Breast epithelium (tissue), 4 donors: ENCODE data around the gene ROBO2. TPM values are rescaled to one million over a fixed set of nuclear protein-coding genes. Genes with fewer than 3 reads are reported as not detected.

Experiments used
- DNase-seq, 2 donors: peaks; one replicate each; pipeline ENCODE4 v3.0.0-alpha.2; 2019; ENCODE audit warnings: low spot score in 2 of 2
- H3K27ac ChIP-seq, 2 donors: fragments of 200-600 bp; sonication (generic) in 1 of 2; one replicate each; pipeline ENCODE4 v1.5.1; 2016 to 2019; ENCODE audit warnings: mild to moderate bottlenecking in 1 of 2
- H3K27me3 ChIP-seq, 2 donors: fragments of 200-600 bp; sonication (generic) in 1 of 2; one replicate each; pipeline versions ENCODE4 v1.5.1 to v1.6.0; 2017 to 2019; ENCODE audit warnings: control low read depth in 1 of 2, mild to moderate bottlenecking in 1 of 2
- H3K36me3 ChIP-seq: fragments of 200-600 bp; one replicate; pipeline ENCODE4 v1.5.1; 2019
- H3K4me1 ChIP-seq, 2 donors: fragments of 200-600 bp; sonication (generic); one replicate each; pipeline ENCODE4 v1.5.1; 2016 to 2019; ENCODE audit warnings: control low read depth in 1 of 2
- H3K4me3 ChIP-seq, 3 donors: fragments of 200-600 bp; sonication (generic); 1 replicate in 2 of 3; 2 replicates in 1 of 3; pipeline ENCODE4 v1.5.1; 2016 to 2019; ENCODE audit warnings: mild to moderate bottlenecking in 3 of 3, moderate library complexity in 2 of 3
- H3K9me3 ChIP-seq, 2 donors: fragments of 200-600 bp; sonication (generic) in 1 of 2; one replicate each; pipeline ENCODE4 v1.5.1; 2016 to 2019; ENCODE audit warnings: control low read depth in 1 of 2
- POLR2A ChIP-seq: fragments of 450-650 bp; IDR thresholded peaks from one replicate; pipeline ENCODE4 v1.6.1; 2016; ENCODE audit warnings: antibody characterized with exemption, mild to moderate bottlenecking, moderate library complexity
- POLR2AphosphoS5 ChIP-seq, 3 donors: sonication (generic); formaldehyde crosslinking; IDR thresholded peaks; one replicate each; pipeline ENCODE4 v1.6.1; 2017; ENCODE audit warnings: antibody characterized with exemption in 3 of 3
- intact Hi-C: fragments of 100-400 bp; cut with DNase I; formaldehyde crosslinking; loops from one replicate; pipeline ENCODE4 v1.15.1; 2023; ENCODE audit warnings: low total_unique reads
- total RNA-seq, 3 donors: library from RNA; depleted of rRNA; stranded (reverse); fragments of >200 nt; gene quantifications; one replicate each; pipeline ENCODE4 v1.1.0, GENCODE V29; 2016
- TF ChIP-seq, protein P1 (sequence below), 3 donors: fragments of 450-650 bp; IDR thresholded peaks; one replicate each; pipeline ENCODE4 v1.5.1; 2016 to 2017; ENCODE audit warnings: antibody characterized with exemption in 3 of 3, mild to moderate bottlenecking in 3 of 3, moderate library complexity in 3 of 3

The ROBO2 gene
- total RNA-seq, 3 donors from 2014 or later: 0.98 to 1.4 (median 1.3) TPM

DNA sequence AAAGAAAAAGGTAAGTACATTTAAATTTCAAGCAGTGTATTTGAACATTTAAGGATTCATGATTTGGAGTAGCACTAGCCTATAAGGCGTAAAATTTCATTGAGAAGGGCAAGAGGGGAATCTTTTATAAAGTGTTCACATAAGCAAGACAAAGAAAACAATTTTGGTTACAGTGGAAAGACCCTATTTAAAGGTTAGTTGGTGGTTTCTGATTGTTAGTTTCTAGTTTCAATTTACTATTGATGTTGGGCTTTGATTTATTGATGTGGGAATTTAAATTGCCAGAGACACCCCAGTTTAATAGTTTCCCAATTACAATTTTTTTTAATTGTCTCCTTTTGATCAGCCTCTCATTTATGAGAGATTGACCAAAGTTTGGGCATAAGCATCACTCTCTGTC lies 19.5 kb downstream of the ROBO2 start:
- Histone ChIP-seq H3K27me3 (no peaks in the 10 kb centered on the region), H3K27ac (no peak overlapping the region), H3K4me1 (no peaks in the 10 kb centered on the region), H3K36me3 (no peaks in the 10 kb centered on the region), H3K9me3 (peaks cover 6 to 9% of the 10 kb centered on the region in 2 donors), H3K4me3 (no peak overlapping the region)
- DNase-seq: no peak
- intact Hi-C loops: no loop called here
- TF ChIP-seq, protein P1, sequence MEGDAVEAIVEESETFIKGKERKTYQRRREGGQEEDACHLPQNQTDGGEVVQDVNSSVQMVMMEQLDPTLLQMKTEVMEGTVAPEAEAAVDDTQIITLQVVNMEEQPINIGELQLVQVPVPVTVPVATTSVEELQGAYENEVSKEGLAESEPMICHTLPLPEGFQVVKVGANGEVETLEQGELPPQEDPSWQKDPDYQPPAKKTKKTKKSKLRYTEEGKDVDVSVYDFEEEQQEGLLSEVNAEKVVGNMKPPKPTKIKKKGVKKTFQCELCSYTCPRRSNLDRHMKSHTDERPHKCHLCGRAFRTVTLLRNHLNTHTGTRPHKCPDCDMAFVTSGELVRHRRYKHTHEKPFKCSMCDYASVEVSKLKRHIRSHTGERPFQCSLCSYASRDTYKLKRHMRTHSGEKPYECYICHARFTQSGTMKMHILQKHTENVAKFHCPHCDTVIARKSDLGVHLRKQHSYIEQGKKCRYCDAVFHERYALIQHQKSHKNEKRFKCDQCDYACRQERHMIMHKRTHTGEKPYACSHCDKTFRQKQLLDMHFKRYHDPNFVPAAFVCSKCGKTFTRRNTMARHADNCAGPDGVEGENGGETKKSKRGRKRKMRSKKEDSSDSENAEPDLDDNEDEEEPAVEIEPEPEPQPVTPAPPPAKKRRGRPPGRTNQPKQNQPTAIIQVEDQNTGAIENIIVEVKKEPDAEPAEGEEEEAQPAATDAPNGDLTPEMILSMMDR (IDR thresholded peaks at IDR 0.05): no peak
- no peak for TF ChIP-seq POLR2AphosphoS5 (IDR thresholded peaks at IDR 0.05)
- no peak for TF ChIP-seq POLR2A

DNA sequence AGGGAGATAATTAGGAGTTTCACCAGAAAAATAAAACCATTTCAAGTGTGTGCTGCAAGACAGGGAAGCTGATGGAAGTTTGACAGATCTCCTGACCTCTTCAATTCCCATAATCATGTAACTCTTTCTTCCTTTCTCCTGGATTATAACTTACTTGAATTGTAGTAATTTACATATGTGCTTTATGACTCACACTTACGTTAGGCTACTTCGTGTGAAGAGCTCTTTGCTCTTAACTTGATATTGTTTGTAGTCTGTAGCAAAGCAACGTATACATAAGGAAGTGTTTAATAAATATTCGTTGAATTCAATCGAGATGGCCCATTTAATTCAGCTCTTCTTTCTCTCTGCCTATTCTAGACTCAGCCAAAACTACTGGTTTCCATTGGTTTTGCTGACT lies 23.5 kb downstream of the ROBO2 start:
- Histone ChIP-seq H3K4me3 (no peak overlapping the region), H3K27me3 (no peaks in the 10 kb centered on the region), H3K9me3 (peaks cover 6 to 9% of the 10 kb centered on the region in 2 donors), H3K36me3 (no peaks in the 10 kb centered on the region), H3K4me1 (no peaks in the 10 kb centered on the region), H3K27ac (no peak overlapping the region)
- intact Hi-C loops: no loop called here
- no peak for DNase-seq
- TF ChIP-seq POLR2A: no peak
- no peak for TF ChIP-seq POLR2AphosphoS5 (IDR thresholded peaks at IDR 0.05)

DNA sequence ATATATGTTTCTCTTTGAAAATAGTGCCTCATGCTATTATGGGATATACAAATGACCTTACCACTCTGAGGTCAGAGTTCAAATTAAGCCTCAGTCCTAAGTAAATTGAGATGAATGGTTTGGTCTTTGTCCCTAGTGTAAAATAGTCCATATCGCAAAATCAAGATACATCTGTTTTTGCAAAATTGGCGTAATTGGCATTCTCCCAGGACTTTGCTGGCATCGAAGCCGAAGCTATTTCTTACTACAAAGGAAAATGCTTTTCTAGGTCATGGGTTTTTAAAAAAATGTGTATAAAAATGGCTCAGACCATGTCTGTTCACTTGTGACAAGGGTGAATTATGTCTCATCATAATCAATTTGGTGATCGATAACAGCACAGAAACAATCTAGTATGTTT lies 25.9 kb downstream of the ROBO2 start:
- intact Hi-C loops: no loop called here
- Histone ChIP-seq H3K4me1 (no peaks in the 10 kb centered on the region), H3K27ac (no peak overlapping the region), H3K9me3 (peaks cover 6 to 9% of the 10 kb centered on the region in 2 donors), H3K27me3 (no peaks in the 10 kb centered on the region), H3K4me3 (no peak overlapping the region), H3K36me3 (no peaks in the 10 kb centered on the region)
- DNase-seq: no peak
- TF ChIP-seq, protein P1 (IDR thresholded peaks at IDR 0.05): no peak
- TF ChIP-seq POLR2A (no peak), POLR2AphosphoS5 (IDR thresholded peaks at IDR 0.05) (no peak)

DNA sequence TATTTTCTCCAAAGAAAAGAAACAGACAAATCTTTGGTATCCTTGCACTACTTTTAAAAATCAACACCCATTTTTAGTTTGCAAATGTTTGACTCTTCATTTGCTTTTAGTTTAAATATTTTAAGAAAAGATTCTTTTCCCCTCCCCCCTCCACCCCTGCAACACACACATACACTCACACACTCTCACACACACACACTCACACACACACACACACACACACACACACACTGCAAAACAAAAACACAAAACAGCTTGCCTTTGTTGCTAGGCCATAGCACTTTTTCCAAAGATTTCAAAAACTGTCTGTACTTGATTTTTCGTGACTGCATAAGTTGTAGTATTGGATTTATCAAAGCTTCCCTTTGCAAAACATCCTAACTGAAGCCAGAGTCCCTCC lies 26.9 kb downstream of the ROBO2 start:
- Histone ChIP-seq H3K4me3 (no peak overlapping the region), H3K4me1 (no peaks in the 10 kb centered on the region), H3K27ac (no peak overlapping the region), H3K27me3 (no peaks in the 10 kb centered on the region), H3K36me3 (no peaks in the 10 kb centered on the region), H3K9me3 (peaks cover 6 to 9% of the 10 kb centered on the region in 2 donors)
- intact Hi-C loops: no loop called here
- no peak for DNase-seq
- TF ChIP-seq POLR2AphosphoS5 (IDR thresholded peaks at IDR 0.05): no peak
- TF ChIP-seq, protein P1 (IDR thresholded peaks at IDR 0.05): no peak

DNA sequence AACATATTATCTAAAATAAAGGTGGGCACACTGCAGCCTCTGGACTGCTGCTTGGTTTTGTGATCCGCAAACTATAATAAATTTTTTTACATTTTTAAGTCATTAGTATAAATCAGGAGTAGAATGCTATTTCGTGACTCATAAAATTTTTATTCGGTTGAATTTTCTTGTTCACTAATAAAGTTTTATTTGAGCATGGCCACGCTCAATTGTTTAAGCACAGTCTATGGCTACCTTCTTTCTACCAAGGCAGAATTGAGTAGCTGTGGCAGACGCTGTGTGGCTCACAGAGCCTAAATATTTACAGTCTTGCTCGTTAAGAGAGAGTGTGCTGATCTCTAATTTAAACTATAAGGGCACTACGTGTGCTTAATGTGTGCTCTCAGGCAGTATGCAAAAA lies 28.9 kb downstream of the ROBO2 start:
- no peak for DNase-seq
- Histone ChIP-seq H3K27me3 (no peaks in the 10 kb centered on the region), H3K4me1 (no peaks in the 10 kb centered on the region), H3K9me3 (no peaks in the 10 kb centered on the region), H3K36me3 (no peaks in the 10 kb centered on the region), H3K27ac (no peak overlapping the region), H3K4me3 (no peak overlapping the region)
- intact Hi-C loops: no loop called here
- TF ChIP-seq POLR2AphosphoS5 (IDR thresholded peaks at IDR 0.05): no peak
- TF ChIP-seq POLR2A: no peak
- TF ChIP-seq, protein P1 (IDR thresholded peaks at IDR 0.05): no peak

DNA sequence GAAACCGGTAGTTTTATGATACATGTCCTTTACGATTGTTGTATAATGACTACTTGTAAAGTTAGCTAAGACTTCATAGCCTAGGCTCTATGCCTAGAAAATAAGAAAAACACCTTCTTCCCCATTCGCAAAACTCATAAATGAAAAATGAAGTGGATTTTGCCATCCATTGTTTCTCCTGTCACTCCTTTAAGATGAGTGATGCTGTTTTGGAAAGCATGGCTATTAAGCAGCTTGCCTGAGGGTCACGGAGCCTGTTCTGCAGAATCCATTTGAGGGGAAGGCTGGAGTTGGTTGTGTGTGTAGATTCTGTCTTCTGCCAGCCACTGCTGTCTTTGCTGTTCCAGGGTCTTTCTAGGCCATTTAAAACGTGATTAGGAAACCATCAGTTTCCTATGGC lies 31.5 kb downstream of the ROBO2 start:
- TF ChIP-seq POLR2AphosphoS5 (IDR thresholded peaks at IDR 0.05) (no peak), POLR2A (no peak)
- TF ChIP-seq, protein P1 (IDR thresholded peaks at IDR 0.05): no peak
- Histone ChIP-seq H3K27ac (no peak overlapping the region), H3K27me3 (no peaks in the 10 kb centered on the region), H3K4me1 (no peaks in the 10 kb centered on the region), H3K36me3 (no peaks in the 10 kb centered on the region), H3K9me3 (no peaks in the 10 kb centered on the region), H3K4me3 (no peak overlapping the region)
- intact Hi-C loops: no loop called here
- no peak for DNase-seq
